Activated naive CD8-positive, alpha-beta T cell treated with anti-CD3 and anti-CD28 coated beads for 36 hours (primary cell): ENCODE measurements around the gene CNTROB. TPM values are rescaled to one million over a fixed set of nuclear protein-coding genes. Genes with fewer than 3 reads are reported as not detected.
A peak's percentile ranks its signal among the peaks of the same experiment; 100 is the strongest.

Experiments used
- DNase-seq: peaks from one replicate; pipeline ENCODE4 v3.0.0; 2021
- H3K27ac Mint-ChIP-seq: one replicate; pipeline ENCODE4 v1.8.0; 2022; ENCODE audit warnings: mild to moderate bottlenecking, moderate library complexity, mixed read lengths
- H3K27me3 Mint-ChIP-seq: one replicate; pipeline ENCODE4 v1.8.0; 2022; ENCODE audit warnings: mild to moderate bottlenecking, mixed read lengths
- H3K36me3 Mint-ChIP-seq: one replicate; pipeline ENCODE4 v1.8.0; 2021; ENCODE audit warnings: mild to moderate bottlenecking, mixed read lengths
- H3K4me1 Mint-ChIP-seq: one replicate; pipeline ENCODE4 v1.8.0; 2021; ENCODE audit warnings: mixed read lengths
- H3K4me3 Mint-ChIP-seq: one replicate; pipeline ENCODE4 v1.8.0; 2022; ENCODE audit warnings: mild to moderate bottlenecking, moderate library complexity, mixed read lengths
- H3K9me3 Mint-ChIP-seq: one replicate; pipeline ENCODE4 v1.8.0; 2022; ENCODE audit warnings: mixed read lengths
- total RNA-seq, 2 experiments: library from RNA; stranded (reverse); gene quantifications; one replicate each; pipeline ENCODE4 v1.2.3, GENCODE V29; 2021

Gene CNTROB
- 10 to 100 TPM; 45.3 to 45.7 TPM for total RNA-seq

GRCh38 chr17:7931709-7932482 lies at the start of gene CNTROB, which contains the start of gene TRAPPC1:
Gene CNTROB (plus strand): TSS chr17:7932206. CDS start chr17:7933080, 874 bp downstream.
Gene TRAPPC1 (minus strand): TSS chr17:7931946. CDS start chr17:7931829, 117 bp downstream.
- H3K27ac Mint-ChIP-seq, result peak within 1 kb of the TSS; percentile 97
- no peaks in the 10 kb centered on the region for H3K9me3 Mint-ChIP-seq
- H3K36me3 Mint-ChIP-seq, result peaks cover 31% of the 10 kb centered on the region
- peak within 1 kb of the TSS; percentile 97 for H3K4me3 Mint-ChIP-seq
- H3K4me1 Mint-ChIP-seq, result peaks cover 31% of the 10 kb centered on the region
- DNase-seq, result peak; percentile 100
- no peaks in the 10 kb centered on the region for H3K27me3 Mint-ChIP-seq

- Mint-ChIP-seq H3K27ac (no peak overlapping the region), H3K4me3 (no peak overlapping the region), H3K9me3 (no peaks in the 10 kb centered on the region), H3K27me3 (no peaks in the 10 kb centered on the region), H3K4me1 (no peaks in the 10 kb centered on the region), H3K36me3 (peaks cover 6% of the 10 kb centered on the region)
- no peak for DNase-seq
These were observed 49.4 kb upstream of the CNTROB start for GRCh38 chr17:7882629-7883028.

- H3K4me3 Mint-ChIP-seq, result peak overlapping the region; percentile 76
- H3K4me1 Mint-ChIP-seq, result no peaks in the 10 kb centered on the region
- peaks cover 6% of the 10 kb centered on the region for H3K36me3 Mint-ChIP-seq
- peak; percentile 12 for DNase-seq
- peak overlapping the region; percentile 87 for H3K27ac Mint-ChIP-seq
- no peaks in the 10 kb centered on the region for H3K9me3 Mint-ChIP-seq
- H3K27me3 Mint-ChIP-seq, result no peaks in the 10 kb centered on the region
These were observed 48.1 kb upstream of the CNTROB start for GRCh38 chr17:7883781-7884386.

GRCh38 chr17:7884581-7885366 lies 47.2 kb upstream of the CNTROB start:
- peak overlapping the region; percentile 79 for H3K4me3 Mint-ChIP-seq
- peaks cover 9% of the 10 kb centered on the region for H3K36me3 Mint-ChIP-seq
- H3K27me3 Mint-ChIP-seq, result no peaks in the 10 kb centered on the region
- peak; percentile 45 for DNase-seq
- peak overlapping the region; percentile 86 for H3K27ac Mint-ChIP-seq
- H3K4me1 Mint-ChIP-seq, result no peaks in the 10 kb centered on the region
- no peaks in the 10 kb centered on the region for H3K9me3 Mint-ChIP-seq

- Mint-ChIP-seq H3K27me3 (no peaks in the 10 kb centered on the region), H3K4me3 (peak overlapping the region; percentile 59), H3K9me3 (no peaks in the 10 kb centered on the region), H3K27ac (peak overlapping the region; percentile 66), H3K36me3 (peaks cover 13% of the 10 kb centered on the region), H3K4me1 (no peaks in the 10 kb centered on the region)
- peak; percentile 62 for DNase-seq
These were observed 46.4 kb upstream of the CNTROB start for GRCh38 chr17:7885367-7886226.

- Mint-ChIP-seq H3K4me1 (no peaks in the 10 kb centered on the region), H3K27me3 (no peaks in the 10 kb centered on the region), H3K36me3 (peaks cover 16% of the 10 kb centered on the region), H3K27ac (no peak overlapping the region), H3K9me3 (no peaks in the 10 kb centered on the region), H3K4me3 (no peak overlapping the region)
- DNase-seq, result peak; percentile 65
These were observed 45.6 kb upstream of the CNTROB start for GRCh38 chr17:7886227-7887037.

GRCh38 chr17:7887038-7887481 lies 44.9 kb upstream of the CNTROB start:
- Mint-ChIP-seq H3K4me3 (no peak overlapping the region), H3K9me3 (no peaks in the 10 kb centered on the region), H3K36me3 (peaks cover 16% of the 10 kb centered on the region), H3K4me1 (no peaks in the 10 kb centered on the region), H3K27me3 (no peaks in the 10 kb centered on the region), H3K27ac (no peak overlapping the region)
- DNase-seq, result no peak

GRCh38 chr17:7887482-7888183 lies 44.4 kb upstream of the CNTROB start:
- H3K27me3 Mint-ChIP-seq, result no peaks in the 10 kb centered on the region
- no peak overlapping the region for H3K4me3 Mint-ChIP-seq
- H3K36me3 Mint-ChIP-seq, result peaks cover 16% of the 10 kb centered on the region
- H3K4me1 Mint-ChIP-seq, result no peaks in the 10 kb centered on the region
- peak; percentile 86 for DNase-seq
- no peak overlapping the region for H3K27ac Mint-ChIP-seq
- no peaks in the 10 kb centered on the region for H3K9me3 Mint-ChIP-seq

GRCh38 chr17:7888184-7888920 lies 43.7 kb upstream of the CNTROB start, which contains the start of gene CHD3:
Gene CHD3 (plus strand): TSS chr17:7888789. CDS start chr17:7889001, 212 bp downstream.
- no peak within 1 kb of the TSS for H3K4me3 Mint-ChIP-seq
- no peak within 1 kb of the TSS for H3K27ac Mint-ChIP-seq
- peaks cover 18% of the 10 kb centered on the region for H3K36me3 Mint-ChIP-seq
- DNase-seq, result peak; percentile 63
- H3K4me1 Mint-ChIP-seq, result no peaks in the 10 kb centered on the region
- H3K27me3 Mint-ChIP-seq, result no peaks in the 10 kb centered on the region
- no peaks in the 10 kb centered on the region for H3K9me3 Mint-ChIP-seq

- Mint-ChIP-seq H3K4me3 (no peak overlapping the region), H3K9me3 (no peaks in the 10 kb centered on the region), H3K27me3 (no peaks in the 10 kb centered on the region), H3K27ac (no peak overlapping the region), H3K36me3 (peaks cover 21% of the 10 kb centered on the region), H3K4me1 (no peaks in the 10 kb centered on the region)
- DNase-seq, result peak; percentile 47
These were observed 42.6 kb upstream of the CNTROB start for GRCh38 chr17:7889166-7889955.

GRCh38 chr17:7893187-7893880 lies 38.7 kb upstream of the CNTROB start:
- Mint-ChIP-seq H3K27ac (peak overlapping the region; percentile 40), H3K36me3 (peaks cover 29% of the 10 kb centered on the region), H3K9me3 (no peaks in the 10 kb centered on the region), H3K4me1 (peaks cover 4% of the 10 kb centered on the region), H3K4me3 (no peak overlapping the region), H3K27me3 (no peaks in the 10 kb centered on the region)
- no peak for DNase-seq
